Skin epidermis (tissue), 12 donors: Measurements from ENCODE around the gene CTU1.
A peak's percentile ranks its signal among the peaks of the same experiment; 100 is the strongest.

ENCODE experiments used
- H3K27ac ChIP-seq, 21 experiments: fragments of 200-600 bp; sonication (generic) in 11 of 21; one replicate each; pipeline ENCODE4 v1.5.0; 2020; ENCODE audit warnings: mild to moderate bottlenecking in 3 of 21, inconsistent platforms in 2 of 21, moderate library complexity in 2 of 21
- H3K4me3 ChIP-seq, 7 experiments: fragments of 200-600 bp; sonication (generic) in 2 of 7; one replicate each; pipeline ENCODE4 v1.5.0; 2020; ENCODE audit warnings: inconsistent platforms in 2 of 7, mild to moderate bottlenecking in 2 of 7, moderate library complexity in 1 of 7

CTU1 gene

GRCh38 chr19:51065221-51065960 lies 42.8 kb downstream of the CTU1 start:
- H3K4me3 ChIP-seq: peak overlapping the region; percentile 4 to 33 (median 19)
- H3K27ac ChIP-seq: peak overlapping the region in 13 of 21 experiments; percentile 11 to 60 (median 40)

- Histone ChIP-seq H3K27ac (peak within 1 kb of the TSS in 14 of 21 experiments; percentile 12 to 60 (median 41)), H3K4me3 (peak within 1 kb of the TSS; percentile 4 to 33 (median 19))
These were observed 43.5 kb downstream of the CTU1 start, which contains the start of gene KLK13 for GRCh38 chr19:51064534-51065220. Gene KLK13 (minus strand): TSS chr19:51065092. CDS start chr19:51065067, 25 bp downstream.

GRCh38 chr19:51063664-51064063 lies 44.5 kb downstream of the CTU1 start:
- Histone ChIP-seq H3K27ac (peak overlapping the region in 5 of 21 experiments; percentile 5 to 18 (median 7)), H3K4me3 (no peak overlapping the region)

GRCh38 chr19:51060973-51061372 lies 47.2 kb downstream of the CTU1 start:
- H3K27ac ChIP-seq: no peak overlapping the region
- no peak overlapping the region for H3K4me3 ChIP-seq

- Histone ChIP-seq H3K27ac (no peak overlapping the region), H3K4me3 (no peak overlapping the region)
These were observed 47.9 kb downstream of the CTU1 start for GRCh38 chr19:51060336-51060735.

GRCh38 chr19:51059715-51060114 lies 48.5 kb downstream of the CTU1 start:
- no peak overlapping the region for H3K27ac ChIP-seq

GRCh38 chr19:51055866-51056265 lies 52.3 kb downstream of the CTU1 start:
- no peak overlapping the region for H3K27ac ChIP-seq
- no peak overlapping the region for H3K4me3 ChIP-seq

More at GRCh38 chr19:51059715-51060114, 48.5 kb downstream of the CTU1 start:
- no peak overlapping the region for H3K4me3 ChIP-seq
